Gastrocnemius medialis (tissue), 4 donors: ENCODE results near the gene CERKL.

Experiments
- POLR2A ChIP-seq, 2 donors: fragments of 450-650 bp; IDR thresholded peaks; one replicate each; pipeline ENCODE4 v1.6.1; 2017; ENCODE audit warnings: antibody characterized with exemption in 2 of 2, mild to moderate bottlenecking in 2 of 2, moderate library complexity in 2 of 2
- TF ChIP-seq, protein P1 (sequence below), 5 experiments: fragments of 450-650 bp in 3 of 5; fragments of 200-600 bp in 2 of 5; sonication (generic) in 2 of 5; IDR thresholded peaks in 4 of 5; conservative IDR thresholded peaks in 1 of 5; 1 replicate in 4 of 5; 2 replicates in 1 of 5; pipeline ENCODE4 v1.5.1; 2016 to 2019; ENCODE audit warnings: antibody characterized with exemption in 5 of 5, mild to moderate bottlenecking in 3 of 5, moderate library complexity in 3 of 5

DNA sequence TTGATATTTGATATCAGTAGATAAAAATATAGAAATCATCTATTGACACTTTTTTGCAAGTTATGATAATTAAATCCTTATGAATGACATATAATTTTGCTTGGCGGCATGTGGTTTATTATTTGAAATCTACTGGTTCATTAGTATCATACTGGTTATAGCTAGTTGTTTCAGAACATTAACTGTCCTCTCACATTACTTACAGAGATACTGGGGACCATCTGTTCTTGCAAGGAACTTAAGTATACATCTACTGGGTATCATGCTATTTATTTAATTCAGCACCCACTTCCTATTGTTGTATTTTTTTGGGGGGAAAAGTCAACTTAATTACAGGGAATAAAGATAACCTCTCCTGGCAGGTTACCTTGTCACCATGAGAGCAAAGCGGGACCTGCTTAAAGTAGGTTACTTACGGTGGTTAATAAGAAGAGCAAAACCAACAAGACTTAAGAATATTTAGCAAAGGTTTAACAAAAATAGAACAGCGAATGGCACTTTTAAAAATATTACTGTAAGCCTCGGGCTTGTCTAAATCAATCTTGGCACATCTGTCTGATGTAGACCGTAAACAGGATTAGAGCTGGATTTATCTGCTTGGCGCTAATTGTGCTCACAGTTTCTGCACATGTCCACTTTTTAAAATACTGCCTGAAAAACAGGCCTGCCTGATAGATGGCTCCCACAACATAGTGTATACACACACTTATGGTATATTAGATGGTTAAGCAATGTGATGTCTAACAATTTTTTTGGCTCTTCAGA lies 41.8 kb downstream of the CERKL start:
- TF ChIP-seq, protein P1, sequence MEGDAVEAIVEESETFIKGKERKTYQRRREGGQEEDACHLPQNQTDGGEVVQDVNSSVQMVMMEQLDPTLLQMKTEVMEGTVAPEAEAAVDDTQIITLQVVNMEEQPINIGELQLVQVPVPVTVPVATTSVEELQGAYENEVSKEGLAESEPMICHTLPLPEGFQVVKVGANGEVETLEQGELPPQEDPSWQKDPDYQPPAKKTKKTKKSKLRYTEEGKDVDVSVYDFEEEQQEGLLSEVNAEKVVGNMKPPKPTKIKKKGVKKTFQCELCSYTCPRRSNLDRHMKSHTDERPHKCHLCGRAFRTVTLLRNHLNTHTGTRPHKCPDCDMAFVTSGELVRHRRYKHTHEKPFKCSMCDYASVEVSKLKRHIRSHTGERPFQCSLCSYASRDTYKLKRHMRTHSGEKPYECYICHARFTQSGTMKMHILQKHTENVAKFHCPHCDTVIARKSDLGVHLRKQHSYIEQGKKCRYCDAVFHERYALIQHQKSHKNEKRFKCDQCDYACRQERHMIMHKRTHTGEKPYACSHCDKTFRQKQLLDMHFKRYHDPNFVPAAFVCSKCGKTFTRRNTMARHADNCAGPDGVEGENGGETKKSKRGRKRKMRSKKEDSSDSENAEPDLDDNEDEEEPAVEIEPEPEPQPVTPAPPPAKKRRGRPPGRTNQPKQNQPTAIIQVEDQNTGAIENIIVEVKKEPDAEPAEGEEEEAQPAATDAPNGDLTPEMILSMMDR (IDR thresholded peaks at IDR 0.05 in 4 of 5, conservative IDR thresholded peaks at IDR 0.05 in 1 of 5) = no peak
- no peak for TF ChIP-seq POLR2A (IDR thresholded peaks at IDR 0.05)
